OCI-LY7 (cell line): ENCODE results near the gene CDCP1.

ENCODE experiments used
- CTCF ChIP-seq: fragments of 200-600 bp; sonication (generic); conservative IDR thresholded peaks from 2 replicates; pipeline ENCODE4 v1.5.1; 2014; ENCODE audit warnings: mild to moderate bottlenecking, antibody characterized with exemption, low read length, moderate library complexity, mixed read lengths
- EZH2phosphoT487 ChIP-seq: fragments of 200-600 bp; sonication (generic); IDR thresholded peaks from 2 replicates; pipeline ENCODE4 v1.6.1; 2018; ENCODE audit warnings: low read depth, borderline replicate concordance, mild to moderate bottlenecking, mixed run types, antibody characterized with exemption, low read length, moderate library complexity, mixed read lengths

DNA sequence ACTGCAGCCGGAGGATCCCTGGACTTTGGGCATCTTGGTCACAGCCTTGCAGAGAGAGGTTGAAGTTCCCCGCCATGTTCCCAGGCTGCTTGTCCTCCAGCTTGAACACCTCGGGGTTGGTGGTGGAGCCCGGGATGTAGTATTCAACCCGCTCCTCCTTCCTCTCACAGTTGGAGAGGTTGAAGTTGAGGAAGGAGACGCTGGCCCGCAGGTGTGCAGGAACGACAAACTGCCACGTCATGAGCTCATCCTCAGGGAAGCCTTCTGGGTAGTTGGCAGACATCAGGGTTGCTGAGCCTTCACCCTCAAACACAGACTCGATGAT, 35.7 kb downstream of the CDCP1 start:
- TF ChIP-seq CTCF, result no peak
- no peak for TF ChIP-seq EZH2phosphoT487
